Occipital lobe (tissue), 2 donors: ENCODE measurements around the gene ASIC4. TPM values are rescaled to one million over a fixed set of nuclear protein-coding genes. Genes with fewer than 3 reads are reported as not detected.
A peak's percentile ranks its signal among the peaks of the same experiment; 100 is the strongest.

Experiments
- DNase-seq: peaks from one replicate; lab custom pipeline; 2025; lab: John Stamatoyannopoulos, UW
- total RNA-seq: library from RNA; depleted of rRNA; stranded (reverse); fragments of >200 nt; gene quantifications from one replicate; pipeline ENCODE4 v1.2.3, GENCODE V29; 2014

ASIC4 gene
- total RNA-seq, 1 donor from 2014 or later: 8.3 TPM

GRCh38 chr2:219497495-219498279 is 16.6 kb upstream of the ASIC4 start:
- DNase-seq: peak; percentile 42

- peak; percentile 91 for DNase-seq
Observed at GRCh38 chr2:219498280-219499057, 15.8 kb upstream of the ASIC4 start, which contains the start of gene GMPPA. Gene GMPPA, plus strand, starts transcription at chr2:219498891. Its CDS starts 1,085 bp downstream, at chr2:219499976.

GRCh38 chr2:219499058-219499307 is 15.3 kb upstream of the ASIC4 start:
- no peak for DNase-seq

- no peak for DNase-seq
Observed at GRCh38 chr2:219499555-219499954, 14.7 kb upstream of the ASIC4 start.

GRCh38 chr2:219500135-219500534 is 14.1 kb upstream of the ASIC4 start:
- DNase-seq: no peak

- DNase-seq: no peak
Observed at GRCh38 chr2:219501849-219502248, 12.4 kb upstream of the ASIC4 start.

GRCh38 chr2:219502618-219503017 is 11.7 kb upstream of the ASIC4 start:
- no peak for DNase-seq

GRCh38 chr2:219505585-219505984 is 8.7 kb upstream of the ASIC4 start:
- no peak for DNase-seq

- DNase-seq: no peak
Observed at GRCh38 chr2:219506153-219506801, 8.0 kb upstream of the ASIC4 start.

GRCh38 chr2:219506802-219507526 is 7.3 kb upstream of the ASIC4 start:
- DNase-seq: no peak

- DNase-seq: no peak
Observed at GRCh38 chr2:219507581-219508443, 6.5 kb upstream of the ASIC4 start.

- no peak for DNase-seq
Observed at GRCh38 chr2:219508444-219508734, 5.9 kb upstream of the ASIC4 start.

GRCh38 chr2:219508971-219509779 is 5.1 kb upstream of the ASIC4 start:
- DNase-seq: no peak

- DNase-seq: no peak
Observed at GRCh38 chr2:219509780-219510511, 4.3 kb upstream of the ASIC4 start.

GRCh38 chr2:219510512-219511135 is 3.7 kb upstream of the ASIC4 start:
- no peak for DNase-seq

GRCh38 chr2:219511547-219512325 is 2.5 kb upstream of the ASIC4 start:
- DNase-seq: no peak

- no peak for DNase-seq
Observed at GRCh38 chr2:219512524-219513216, 1.6 kb upstream of the ASIC4 start.

- DNase-seq: no peak
Observed at GRCh38 chr2:219513787-219514186, 495 bp upstream of the ASIC4 start.
